Kidney epithelial cell (primary cell): ENCODE data around the gene GRIN3B. TPM values are rescaled to one million over a fixed set of nuclear protein-coding genes. Genes with fewer than 3 reads are reported as not detected.

Source experiments
- DNase-seq: peaks from one replicate; pipeline ENCODE4 v3.0.0-alpha.2; 2010; ENCODE audit warnings: low read depth
- H3K27me3 ChIP-seq: 2 replicates; pipeline ENCODE4 v1.6.0; 2011; ENCODE audit warnings: low read length; ENCODE audit not compliant: control insufficient read depth, insufficient read depth
- H3K36me3 ChIP-seq: 2 replicates; pipeline ENCODE4 v1.5.1; 2011; ENCODE audit warnings: low read length; ENCODE audit not compliant: control insufficient read depth, insufficient read depth
- H3K4me3 ChIP-seq: 2 replicates; pipeline ENCODE4 v1.5.1; 2011; ENCODE audit warnings: low read depth, mild to moderate bottlenecking, control low read depth, low read length
- CTCF ChIP-seq: IDR thresholded peaks from 2 replicates; pipeline ENCODE4 v1.5.1; 2011; ENCODE audit warnings: mild to moderate bottlenecking, moderate library complexity, low read length, control low read depth, inconsistent platforms; ENCODE audit not compliant: insufficient read depth, poor library complexity, severe bottlenecking
- total RNA-seq: library from RNA; depleted of rRNA; stranded (reverse); fragments of >200 nt; gene quantifications from 2 replicates; pipeline ENCODE4 v1.2.3, GENCODE V29; 2015

The GRIN3B gene
- total RNA-seq, 1 donor from 2014 or later = 0.08 TPM

GRCh38 chr19:988510-988909 is 11.7 kb upstream of the GRIN3B start:
- Histone ChIP-seq H3K4me3 (no peak overlapping the region), H3K36me3 (no peaks in the 10 kb centered on the region), H3K27me3 (no peaks in the 10 kb centered on the region)
- no peak for DNase-seq
- no peak for TF ChIP-seq CTCF

- no peak for DNase-seq
- no peaks in the 10 kb centered on the region for H3K36me3 ChIP-seq
- no peak overlapping the region for H3K4me3 ChIP-seq
- peak; percentile 33 for TF ChIP-seq CTCF
- H3K27me3 ChIP-seq = no peaks in the 10 kb centered on the region
Measured at GRCh38 chr19:989381-990081, 10.7 kb upstream of the GRIN3B start.

GRCh38 chr19:990119-990571 is 10.1 kb upstream of the GRIN3B start:
- no peak for TF ChIP-seq CTCF
- Histone ChIP-seq H3K4me3 (no peak overlapping the region), H3K27me3 (no peaks in the 10 kb centered on the region), H3K36me3 (no peaks in the 10 kb centered on the region)
- DNase-seq = no peak

GRCh38 chr19:990746-991145 is 9.5 kb upstream of the GRIN3B start:
- no peak for TF ChIP-seq CTCF
- DNase-seq = no peak
- no peaks in the 10 kb centered on the region for H3K36me3 ChIP-seq
- H3K4me3 ChIP-seq = no peak overlapping the region
- H3K27me3 ChIP-seq = peaks cover 2% of the 10 kb centered on the region

GRCh38 chr19:991174-991931 is 8.9 kb upstream of the GRIN3B start:
- no peak for DNase-seq
- no peaks in the 10 kb centered on the region for H3K36me3 ChIP-seq
- H3K27me3 ChIP-seq = peaks cover 8% of the 10 kb centered on the region
- no peak overlapping the region for H3K4me3 ChIP-seq
- no peak for TF ChIP-seq CTCF
